ENCODE measurements around the gene MRPL24.

DNA sequence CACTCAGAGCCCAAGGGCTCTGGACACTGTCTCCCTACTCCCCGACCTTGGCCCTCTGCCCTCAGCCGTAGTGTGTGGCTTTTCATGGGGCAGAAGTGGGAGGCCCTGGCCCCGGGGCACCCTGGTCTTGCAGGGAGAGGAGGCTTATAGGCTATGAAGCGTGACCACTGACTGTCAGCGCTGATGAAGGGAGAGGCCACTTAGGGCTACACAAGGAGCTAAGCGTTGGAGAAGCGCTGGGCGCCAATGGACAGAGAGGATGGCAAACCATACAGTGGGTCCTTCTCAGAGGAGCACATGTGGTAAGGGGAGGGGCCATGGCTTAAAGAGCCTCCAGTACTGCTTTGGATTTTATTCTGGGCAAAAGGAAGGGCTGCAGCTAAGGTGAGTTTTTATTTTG is 43.4 kb downstream of the MRPL24 start:
- TF ChIP-seq POLR2A (IDR thresholded peaks at IDR 0.05): no peak
- TF ChIP-seq, protein P1, sequence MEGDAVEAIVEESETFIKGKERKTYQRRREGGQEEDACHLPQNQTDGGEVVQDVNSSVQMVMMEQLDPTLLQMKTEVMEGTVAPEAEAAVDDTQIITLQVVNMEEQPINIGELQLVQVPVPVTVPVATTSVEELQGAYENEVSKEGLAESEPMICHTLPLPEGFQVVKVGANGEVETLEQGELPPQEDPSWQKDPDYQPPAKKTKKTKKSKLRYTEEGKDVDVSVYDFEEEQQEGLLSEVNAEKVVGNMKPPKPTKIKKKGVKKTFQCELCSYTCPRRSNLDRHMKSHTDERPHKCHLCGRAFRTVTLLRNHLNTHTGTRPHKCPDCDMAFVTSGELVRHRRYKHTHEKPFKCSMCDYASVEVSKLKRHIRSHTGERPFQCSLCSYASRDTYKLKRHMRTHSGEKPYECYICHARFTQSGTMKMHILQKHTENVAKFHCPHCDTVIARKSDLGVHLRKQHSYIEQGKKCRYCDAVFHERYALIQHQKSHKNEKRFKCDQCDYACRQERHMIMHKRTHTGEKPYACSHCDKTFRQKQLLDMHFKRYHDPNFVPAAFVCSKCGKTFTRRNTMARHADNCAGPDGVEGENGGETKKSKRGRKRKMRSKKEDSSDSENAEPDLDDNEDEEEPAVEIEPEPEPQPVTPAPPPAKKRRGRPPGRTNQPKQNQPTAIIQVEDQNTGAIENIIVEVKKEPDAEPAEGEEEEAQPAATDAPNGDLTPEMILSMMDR (IDR thresholded peaks at IDR 0.05 in 4 of 5, conservative IDR thresholded peaks at IDR 0.05 in 1 of 5): no peak

Measured in gastrocnemius medialis (tissue), 4 donors.